DOHH2 (cell line): ENCODE measurements around the gene FETUB.

Experiments
- H3F3A ChIP-seq: fragments of 200-600 bp; sonication (generic), shearing (Covaris generic); 2 replicates; pipeline ENCODE4 v1.6.0; 2016; ENCODE audit warnings: antibody characterized with exemption, mild to moderate bottlenecking; ENCODE audit not compliant: control insufficient read depth, insufficient read depth
- H3K27ac ChIP-seq: fragments of 200-600 bp; sonication (generic); 2 replicates; pipeline ENCODE4 v1.5.1; 2014; ENCODE audit warnings: low read depth, mild to moderate bottlenecking, low read length, moderate library complexity
- H3K27me3 ChIP-seq: fragments of 200-600 bp; sonication (generic); 2 replicates; pipeline ENCODE4 v1.6.1; 2014; ENCODE audit warnings: mild to moderate bottlenecking, low read length, mixed read lengths; ENCODE audit not compliant: control insufficient read depth
- H3K36me3 ChIP-seq: fragments of 200-600 bp; sonication (generic); 2 replicates; pipeline ENCODE4 v1.6.1; 2014; ENCODE audit warnings: mild to moderate bottlenecking, low read length, moderate library complexity, mixed read lengths; ENCODE audit not compliant: control insufficient read depth
- H3K4me1 ChIP-seq: fragments of 200-600 bp; sonication (generic); 2 replicates; pipeline ENCODE4 v1.6.1; 2014; ENCODE audit warnings: mild to moderate bottlenecking, low read length, mixed read lengths; ENCODE audit not compliant: control insufficient read depth
- H3K4me2 ChIP-seq: fragments of 200-600 bp; sonication (generic); 2 replicates; pipeline ENCODE4 v1.6.0; 2014; ENCODE audit warnings: mild to moderate bottlenecking, low read length, moderate library complexity
- H3K4me3 ChIP-seq: fragments of 200-600 bp; sonication (generic); 2 replicates; pipeline ENCODE4 v1.5.1; 2014; ENCODE audit warnings: mild to moderate bottlenecking, low read length, mixed read lengths
- H3K79me2 ChIP-seq: fragments of 200-600 bp; sonication (generic); 2 replicates; pipeline ENCODE4 v1.6.1; 2014; ENCODE audit warnings: mild to moderate bottlenecking, low read length, mixed read lengths; ENCODE audit not compliant: control insufficient read depth
- H3K9me2 ChIP-seq: fragments of 200-600 bp; sonication (generic); replicated peaks from 2 replicates; pipeline ENCODE4 v1.6.1; 2014; ENCODE audit warnings: mild to moderate bottlenecking, low read length, mixed read lengths; ENCODE audit not compliant: control insufficient read depth
- H3K9me3 ChIP-seq: fragments of 200-600 bp; sonication (generic); 2 replicates; pipeline ENCODE4 v1.6.1; 2014; ENCODE audit warnings: antibody characterized with exemption, low read length, mixed read lengths; ENCODE audit not compliant: control insufficient read depth, insufficient read depth
- H4K20me1 ChIP-seq: fragments of 200-600 bp; sonication (generic); 2 replicates; pipeline ENCODE4 v1.6.0; 2014; ENCODE audit warnings: low read depth, mild to moderate bottlenecking, antibody characterized with exemption, low read length, moderate library complexity; ENCODE audit not compliant: control insufficient read depth, insufficient read depth
- EZH2phosphoT487 ChIP-seq: fragments of 200-600 bp; sonication (generic); IDR thresholded peaks from 2 replicates; pipeline ENCODE4 v1.6.1; 2017; ENCODE audit warnings: borderline replicate concordance, mild to moderate bottlenecking, antibody characterized with exemption, low read length, moderate library complexity, mixed read lengths
- TF ChIP-seq, protein P1 (sequence below): fragments of 200-600 bp; sonication (generic); IDR thresholded peaks from one replicate; pipeline ENCODE4 v1.5.1; 2014; ENCODE audit warnings: antibody characterized with exemption, mild to moderate bottlenecking, low read depth, low read length; ENCODE audit not compliant: poor library complexity, severe bottlenecking

The FETUB gene

DNA sequence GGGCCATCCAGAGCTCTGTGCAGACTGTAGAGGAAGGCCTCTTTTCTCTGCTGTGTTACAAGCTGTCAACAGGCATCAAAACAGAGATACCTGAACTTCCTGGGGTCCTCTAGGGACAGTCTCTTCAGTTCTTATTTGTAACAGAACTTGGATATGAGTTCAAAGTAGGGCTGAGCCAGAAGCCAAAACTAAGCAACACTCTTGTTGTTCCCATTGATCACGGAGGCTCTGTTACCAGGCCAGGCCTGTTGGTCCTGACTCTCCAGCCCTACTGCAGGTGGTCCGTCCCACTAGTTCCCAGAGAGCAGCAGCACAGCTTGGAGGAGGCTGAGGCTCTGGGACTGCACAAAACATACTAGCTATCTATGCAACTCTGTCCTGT is 40.4 kb upstream of the FETUB start:
- Histone ChIP-seq H3K9me2 (no peaks in the 10 kb centered on the region), H4K20me1 (no peaks in the 10 kb centered on the region), H3K9me3 (no peaks in the 10 kb centered on the region), H3K4me3 (no peak overlapping the region), H3K4me1 (no peaks in the 10 kb centered on the region), H3K27ac (no peak overlapping the region), H3K4me2 (no peak overlapping the region), H3F3A (no peaks in the 10 kb centered on the region), H3K36me3 (no peaks in the 10 kb centered on the region), H3K79me2 (no peaks in the 10 kb centered on the region), H3K27me3 (no peaks in the 10 kb centered on the region)
- TF ChIP-seq EZH2phosphoT487, result no peak
- TF ChIP-seq, protein P1, sequence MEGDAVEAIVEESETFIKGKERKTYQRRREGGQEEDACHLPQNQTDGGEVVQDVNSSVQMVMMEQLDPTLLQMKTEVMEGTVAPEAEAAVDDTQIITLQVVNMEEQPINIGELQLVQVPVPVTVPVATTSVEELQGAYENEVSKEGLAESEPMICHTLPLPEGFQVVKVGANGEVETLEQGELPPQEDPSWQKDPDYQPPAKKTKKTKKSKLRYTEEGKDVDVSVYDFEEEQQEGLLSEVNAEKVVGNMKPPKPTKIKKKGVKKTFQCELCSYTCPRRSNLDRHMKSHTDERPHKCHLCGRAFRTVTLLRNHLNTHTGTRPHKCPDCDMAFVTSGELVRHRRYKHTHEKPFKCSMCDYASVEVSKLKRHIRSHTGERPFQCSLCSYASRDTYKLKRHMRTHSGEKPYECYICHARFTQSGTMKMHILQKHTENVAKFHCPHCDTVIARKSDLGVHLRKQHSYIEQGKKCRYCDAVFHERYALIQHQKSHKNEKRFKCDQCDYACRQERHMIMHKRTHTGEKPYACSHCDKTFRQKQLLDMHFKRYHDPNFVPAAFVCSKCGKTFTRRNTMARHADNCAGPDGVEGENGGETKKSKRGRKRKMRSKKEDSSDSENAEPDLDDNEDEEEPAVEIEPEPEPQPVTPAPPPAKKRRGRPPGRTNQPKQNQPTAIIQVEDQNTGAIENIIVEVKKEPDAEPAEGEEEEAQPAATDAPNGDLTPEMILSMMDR, result no peak

DNA sequence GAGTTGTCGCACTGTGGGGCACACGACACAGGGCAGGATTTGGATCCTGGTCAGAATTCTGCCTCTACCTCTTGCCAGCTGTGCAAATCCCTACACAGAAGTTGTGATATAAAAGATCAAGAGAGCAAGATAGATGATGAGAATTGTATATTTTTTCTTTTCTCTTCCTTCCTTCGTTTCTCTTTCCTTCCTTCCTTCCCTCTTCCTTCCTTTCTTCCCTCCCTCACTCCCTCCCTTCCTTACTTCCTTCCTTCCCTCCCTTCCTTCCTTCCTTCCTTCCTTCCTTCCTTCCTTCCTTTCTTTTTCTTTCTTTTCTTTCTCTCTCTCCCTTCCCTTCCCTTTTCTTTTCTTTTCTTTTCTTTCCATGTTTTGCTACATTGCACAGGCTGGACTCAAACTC is 39.3 kb upstream of the FETUB start:
- H3K9me3 ChIP-seq, result no peaks in the 10 kb centered on the region
- H3K36me3 ChIP-seq, result no peaks in the 10 kb centered on the region
- TF ChIP-seq, protein P1, result no peak
- no peak for TF ChIP-seq EZH2phosphoT487
- no peaks in the 10 kb centered on the region for H3K27me3 ChIP-seq
- H3K9me2 ChIP-seq, result no peaks in the 10 kb centered on the region
- H4K20me1 ChIP-seq, result no peaks in the 10 kb centered on the region
- no peak overlapping the region for H3K27ac ChIP-seq
- no peaks in the 10 kb centered on the region for H3F3A ChIP-seq
- H3K4me3 ChIP-seq, result no peak overlapping the region
- no peak overlapping the region for H3K4me2 ChIP-seq
- H3K79me2 ChIP-seq, result no peaks in the 10 kb centered on the region
- no peaks in the 10 kb centered on the region for H3K4me1 ChIP-seq

DNA sequence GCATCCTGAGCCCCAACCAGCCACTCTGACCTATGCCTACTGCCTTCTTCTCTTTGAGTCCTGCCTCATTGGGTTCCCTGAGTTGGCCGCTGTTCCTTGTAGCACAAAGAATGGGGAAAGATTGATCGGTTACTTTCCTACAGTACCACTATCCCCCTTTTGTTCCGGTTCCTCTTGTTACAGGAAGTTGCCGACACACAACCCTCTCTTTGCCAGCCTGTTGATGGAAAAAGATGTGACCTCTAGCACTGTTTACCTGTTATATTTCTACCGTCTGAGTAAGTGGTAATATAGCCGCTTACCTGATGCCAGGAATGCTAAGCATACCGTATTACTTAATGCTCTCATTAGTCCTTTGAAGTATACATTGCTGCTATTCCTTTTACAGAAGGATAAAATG is 37.0 kb upstream of the FETUB start:
- no peaks in the 10 kb centered on the region for H3F3A ChIP-seq
- H3K9me3 ChIP-seq, result no peaks in the 10 kb centered on the region
- no peaks in the 10 kb centered on the region for H3K36me3 ChIP-seq
- H3K4me3 ChIP-seq, result no peak overlapping the region
- H3K9me2 ChIP-seq, result no peaks in the 10 kb centered on the region
- no peaks in the 10 kb centered on the region for H3K79me2 ChIP-seq
- H3K4me2 ChIP-seq, result no peak overlapping the region
- no peaks in the 10 kb centered on the region for H4K20me1 ChIP-seq
- TF ChIP-seq EZH2phosphoT487, result no peak
- TF ChIP-seq, protein P1, result no peak
- no peaks in the 10 kb centered on the region for H3K27me3 ChIP-seq
- H3K4me1 ChIP-seq, result no peaks in the 10 kb centered on the region
- H3K27ac ChIP-seq, result no peak overlapping the region

DNA sequence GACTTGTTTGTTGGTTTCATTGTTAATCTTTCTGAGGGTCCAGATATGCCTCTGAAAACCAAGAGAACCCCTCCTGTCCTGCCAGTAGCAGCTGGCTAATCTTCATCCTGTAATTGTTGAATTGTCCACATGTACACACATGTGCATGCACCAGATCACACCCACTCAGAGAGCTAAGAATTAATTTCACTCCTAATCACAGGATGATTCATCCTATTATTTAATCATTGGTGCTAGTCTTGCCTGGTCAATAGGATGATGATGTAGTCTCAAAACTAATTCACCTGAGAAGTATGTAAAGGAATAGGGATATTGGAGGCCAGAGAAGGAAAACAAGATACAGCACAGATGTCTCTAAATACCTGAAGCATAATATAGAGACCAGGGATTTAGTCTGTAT is 35.1 kb upstream of the FETUB start:
- no peaks in the 10 kb centered on the region for H3K79me2 ChIP-seq
- no peaks in the 10 kb centered on the region for H3K9me2 ChIP-seq
- no peaks in the 10 kb centered on the region for H3K4me1 ChIP-seq
- no peak overlapping the region for H3K4me2 ChIP-seq
- H3F3A ChIP-seq, result no peaks in the 10 kb centered on the region
- TF ChIP-seq, protein P1, result no peak
- no peaks in the 10 kb centered on the region for H3K27me3 ChIP-seq
- no peaks in the 10 kb centered on the region for H4K20me1 ChIP-seq
- no peaks in the 10 kb centered on the region for H3K9me3 ChIP-seq
- H3K4me3 ChIP-seq, result no peak overlapping the region
- no peak overlapping the region for H3K27ac ChIP-seq
- H3K36me3 ChIP-seq, result no peaks in the 10 kb centered on the region
